ENCODE data around the gene USP22.

The USP22 gene

GRCh38 chr17:20999044-20999573 is 43.7 kb downstream of the USP22 start:
- DNase-seq = no peak

GRCh38 chr17:20998571-20999043 is 44.2 kb downstream of the USP22 start:
- no peak for DNase-seq

- no peak for DNase-seq
Observed at GRCh38 chr17:20997711-20998570, 44.9 kb downstream of the USP22 start.

GRCh38 chr17:20996724-20997615 is 45.8 kb downstream of the USP22 start:
- no peak for DNase-seq

- DNase-seq = no peak
Observed at GRCh38 chr17:20995873-20996723, 46.7 kb downstream of the USP22 start.

- no peak for DNase-seq
Observed at GRCh38 chr17:20995164-20995872, 47.5 kb downstream of the USP22 start.

GRCh38 chr17:20994779-20995149 is 48.0 kb downstream of the USP22 start:
- no peak for DNase-seq

- no peak for DNase-seq
Observed at GRCh38 chr17:20993863-20994778, 48.7 kb downstream of the USP22 start.

GRCh38 chr17:20992987-20993862 is 49.6 kb downstream of the USP22 start:
- DNase-seq = peak; percentile 2 to 31

- no peak for DNase-seq
Observed at GRCh38 chr17:20992416-20992815, 50.4 kb downstream of the USP22 start.

GRCh38 chr17:20991276-20992037 is 51.4 kb downstream of the USP22 start:
- no peak for DNase-seq

GRCh38 chr17:20989991-20990855 is 52.6 kb downstream of the USP22 start:
- no peak for DNase-seq

- no peak for DNase-seq
Observed at GRCh38 chr17:20989481-20989880, 53.3 kb downstream of the USP22 start.

- no peak for DNase-seq
Observed at GRCh38 chr17:20988896-20989295, 53.9 kb downstream of the USP22 start.

GRCh38 chr17:20988001-20988636 is 54.7 kb downstream of the USP22 start:
- DNase-seq = no peak

- DNase-seq = no peak
Observed at GRCh38 chr17:20987511-20987910, 55.3 kb downstream of the USP22 start.

GRCh38 chr17:20986767-20987510 is 55.9 kb downstream of the USP22 start:
- no peak for DNase-seq
